ENCODE data around the gene CLCF1. TPM values are rescaled to one million over a fixed set of nuclear protein-coding genes. Genes with fewer than 3 reads are reported as not detected.

The CLCF1 gene
- total RNA-seq, 3 donors from 2014 or later (not counting 1 experiment from before 2014, with no cell fraction given) = 9.8 to 13.4 (median 10.3) TPM

DNA sequence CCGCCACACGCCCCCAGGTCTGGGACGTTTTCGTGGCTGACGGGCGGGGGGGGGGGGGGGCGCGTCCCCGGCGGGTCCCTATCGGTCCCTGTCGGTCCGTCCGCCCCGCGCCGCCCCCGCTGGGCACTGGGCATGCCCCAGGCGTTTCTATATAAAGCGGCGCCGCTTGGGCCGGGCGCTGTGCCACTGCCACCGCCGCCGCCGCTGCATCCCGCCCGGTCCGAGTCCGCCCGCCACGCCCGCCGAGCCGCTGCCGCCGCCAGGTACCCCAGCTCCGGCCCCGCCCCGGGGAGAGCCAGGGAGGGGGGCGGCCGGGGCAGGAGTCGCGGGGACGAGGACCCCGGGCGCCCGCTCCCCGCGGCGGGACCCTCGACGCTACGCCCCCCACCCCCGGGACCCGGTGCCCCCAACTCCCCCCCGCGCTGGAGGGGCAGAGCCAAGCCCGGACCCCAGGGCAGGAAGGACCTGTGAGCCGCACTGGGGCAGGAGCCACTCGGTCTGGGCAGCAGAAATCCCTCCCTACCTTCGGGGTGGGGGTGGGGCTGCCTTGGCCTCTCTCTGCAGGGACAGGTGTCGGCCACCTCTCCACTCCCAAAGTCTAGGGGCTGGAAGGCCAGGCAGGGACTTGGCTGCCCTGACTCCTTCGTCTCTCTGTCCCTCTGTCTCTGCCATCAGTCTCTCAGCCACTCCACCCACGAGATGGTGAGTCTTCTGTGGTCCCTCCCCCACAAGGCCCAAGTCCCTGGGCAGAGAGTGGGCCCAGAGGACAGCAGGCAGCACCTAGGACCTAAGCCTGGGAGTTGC is 42.3 kb upstream of the CLCF1 start, which contains the start of gene CARNS1:
Gene CARNS1 (plus strand): TSS at position 178 of the 804 bp plus-strand sequence. CDS start 522 bp downstream, at position 700.
- peak within 1 kb of the TSS; percentile 32 for H3K4me3 ChIP-seq (ENCODE audit: low read length)
- DNase-seq (peak in 1 of 2 donors; percentile 35), ATAC-seq (peak in 2 of 3 donors; percentile 19 to 29)
- H3K4me3 Mint-ChIP-seq = peak within 1 kb of the TSS; percentile 82
- H3K9me3 Mint-ChIP-seq = no peaks in the 10 kb centered on the region
- peak within 1 kb of the TSS; percentile 66 to 87 for H3K27ac Mint-ChIP-seq
- peaks cover 31 to 85% of the 10 kb centered on the region in 2 donors for H3K4me1 Mint-ChIP-seq
- no peaks in the 10 kb centered on the region for H3K36me3 Mint-ChIP-seq
- peak within 1 kb of the TSS; percentile 62 for H3K27ac ChIP-seq (ENCODE audit: low read length)
- no peaks in the 10 kb centered on the region for H3K36me3 ChIP-seq (ENCODE audit: control insufficient read depth, insufficient read depth, low read length)
- no peaks in the 10 kb centered on the region for H3K27me3 ChIP-seq (ENCODE audit: control insufficient read depth, insufficient read depth, low read length)
- intact Hi-C loops (cut with micrococcal nuclease) = loop anchor here (1.0 kb wide), 1 partner anchor 31 kb away; no protein-coding TSS in a partner anchor
- H3K9me3 ChIP-seq (ENCODE audit: control insufficient read depth, insufficient read depth, low read length) = no peaks in the 10 kb centered on the region
- TF ChIP-seq, protein P1, sequence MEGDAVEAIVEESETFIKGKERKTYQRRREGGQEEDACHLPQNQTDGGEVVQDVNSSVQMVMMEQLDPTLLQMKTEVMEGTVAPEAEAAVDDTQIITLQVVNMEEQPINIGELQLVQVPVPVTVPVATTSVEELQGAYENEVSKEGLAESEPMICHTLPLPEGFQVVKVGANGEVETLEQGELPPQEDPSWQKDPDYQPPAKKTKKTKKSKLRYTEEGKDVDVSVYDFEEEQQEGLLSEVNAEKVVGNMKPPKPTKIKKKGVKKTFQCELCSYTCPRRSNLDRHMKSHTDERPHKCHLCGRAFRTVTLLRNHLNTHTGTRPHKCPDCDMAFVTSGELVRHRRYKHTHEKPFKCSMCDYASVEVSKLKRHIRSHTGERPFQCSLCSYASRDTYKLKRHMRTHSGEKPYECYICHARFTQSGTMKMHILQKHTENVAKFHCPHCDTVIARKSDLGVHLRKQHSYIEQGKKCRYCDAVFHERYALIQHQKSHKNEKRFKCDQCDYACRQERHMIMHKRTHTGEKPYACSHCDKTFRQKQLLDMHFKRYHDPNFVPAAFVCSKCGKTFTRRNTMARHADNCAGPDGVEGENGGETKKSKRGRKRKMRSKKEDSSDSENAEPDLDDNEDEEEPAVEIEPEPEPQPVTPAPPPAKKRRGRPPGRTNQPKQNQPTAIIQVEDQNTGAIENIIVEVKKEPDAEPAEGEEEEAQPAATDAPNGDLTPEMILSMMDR (IDR thresholded peaks at IDR 0.05) = no peak
- H3K27me3 Mint-ChIP-seq (ENCODE audit: low read depth in 2 of 2) = no peaks in the 10 kb centered on the region
- 4% methylated on average over 65 of the region's 67 CpGs for WGBS (ENCODE audit: insufficient coverage)
- peaks cover 94% of the 10 kb centered on the region for H3K4me1 ChIP-seq (ENCODE audit: control insufficient read depth, insufficient read depth, low read length)

DNA sequence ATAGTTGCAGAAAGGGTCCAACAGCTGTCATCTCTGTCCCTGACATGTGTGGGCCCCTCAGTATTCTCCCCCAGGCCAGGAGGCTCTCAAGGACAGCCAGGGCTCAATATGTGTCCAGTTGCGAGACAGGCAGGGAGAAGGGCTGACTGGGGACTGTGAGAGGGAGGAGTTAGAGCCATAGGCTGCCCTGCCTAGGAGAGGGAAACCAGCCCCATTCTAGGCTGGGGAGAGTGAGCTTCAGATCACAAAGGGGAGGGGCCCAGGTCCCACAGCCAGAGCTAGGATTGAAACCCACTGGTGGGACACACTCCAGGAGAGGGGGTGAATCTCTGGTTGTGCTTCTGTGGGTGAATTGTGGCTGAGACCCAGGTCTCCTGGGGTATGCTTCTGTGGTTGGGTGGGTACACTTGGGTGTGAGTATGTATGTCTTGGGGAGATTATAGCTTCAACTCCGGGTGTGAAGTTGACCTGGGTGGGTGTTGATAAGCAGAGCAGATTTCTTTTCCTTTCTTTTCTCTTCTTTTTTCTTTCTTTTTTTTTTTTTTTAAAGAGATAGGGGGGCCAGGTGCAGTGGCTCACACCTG is 40.0 kb upstream of the CLCF1 start:
- TF ChIP-seq, protein P1 (IDR thresholded peaks at IDR 0.05) = no peak
- no peaks in the 10 kb centered on the region for H3K9me3 Mint-ChIP-seq
- Histone ChIP-seq H3K4me1 (ENCODE audit: control insufficient read depth, insufficient read depth, low read length) (peaks cover 96% of the 10 kb centered on the region), H3K4me3 (ENCODE audit: low read length) (no peak overlapping the region), H3K27ac (ENCODE audit: low read length) (no peak overlapping the region), H3K27me3 (ENCODE audit: control insufficient read depth, insufficient read depth, low read length) (no peaks in the 10 kb centered on the region), H3K9me3 (ENCODE audit: control insufficient read depth, insufficient read depth, low read length) (no peaks in the 10 kb centered on the region), H3K36me3 (ENCODE audit: control insufficient read depth, insufficient read depth, low read length) (peaks cover 6% of the 10 kb centered on the region)
- H3K27me3 Mint-ChIP-seq (ENCODE audit: low read depth in 2 of 2) = no peaks in the 10 kb centered on the region
- peak overlapping the region; percentile 72 to 84 for H3K27ac Mint-ChIP-seq
- 57% methylated on average over 1 of the region's 2 CpGs for WGBS (ENCODE audit: insufficient coverage)
- peaks cover 38 to 85% of the 10 kb centered on the region in 2 donors for H3K4me1 Mint-ChIP-seq
- peak overlapping the region; percentile 83 for H3K4me3 Mint-ChIP-seq
- DNase-seq = peak in 1 of 2 donors; percentile 33
- intact Hi-C loops (cut with micrococcal nuclease) = no loop called here
- no peaks in the 10 kb centered on the region for H3K36me3 Mint-ChIP-seq
- ATAC-seq = peak in 1 of 3 donors; percentile 5

DNA sequence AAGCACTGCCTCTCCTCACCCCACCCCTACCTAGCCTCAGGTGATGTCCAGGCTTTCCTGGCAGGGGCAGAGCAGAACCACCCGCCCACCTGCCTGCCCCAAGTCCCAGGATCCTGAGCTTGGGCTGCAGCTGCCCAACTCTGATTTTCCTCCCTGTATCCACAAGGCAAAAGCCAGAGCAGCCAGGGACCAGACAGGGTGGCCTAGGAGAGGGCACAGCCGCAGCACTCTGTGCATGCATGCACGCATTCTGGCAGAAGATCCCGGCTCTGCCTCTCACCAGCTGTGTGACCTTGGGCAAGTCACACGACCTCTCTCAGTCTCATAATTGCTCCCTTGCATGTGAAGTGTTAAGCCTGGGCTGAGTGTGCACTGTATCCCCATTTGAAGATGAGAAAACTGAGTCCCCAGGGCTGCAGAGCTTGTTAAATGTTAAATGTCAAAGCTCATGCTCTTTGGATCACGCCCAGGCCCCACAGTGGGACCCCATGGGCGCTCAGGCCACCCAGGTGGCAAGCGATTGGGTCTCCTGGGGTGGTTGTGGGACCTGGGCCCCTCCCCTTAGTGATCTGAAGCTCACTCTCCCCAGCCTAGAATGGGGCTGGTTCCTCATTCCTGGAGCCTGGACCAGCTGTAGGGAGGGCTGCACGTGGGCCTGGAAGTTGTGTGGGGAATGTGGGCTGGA is 39.2 kb upstream of the CLCF1 start:
- no peak overlapping the region for H3K27ac ChIP-seq (ENCODE audit: low read length)
- DNase-seq (no peak), ATAC-seq (no peak)
- H3K27me3 ChIP-seq (ENCODE audit: control insufficient read depth, insufficient read depth, low read length) = no peaks in the 10 kb centered on the region
- H3K36me3 ChIP-seq (ENCODE audit: control insufficient read depth, insufficient read depth, low read length) = peaks cover 7% of the 10 kb centered on the region
- peaks cover 96% of the 10 kb centered on the region for H3K4me1 ChIP-seq (ENCODE audit: control insufficient read depth, insufficient read depth, low read length)
- H3K4me3 Mint-ChIP-seq = no peak overlapping the region
- H3K4me3 ChIP-seq (ENCODE audit: low read length) = no peak overlapping the region
- no peaks in the 10 kb centered on the region for H3K36me3 Mint-ChIP-seq
- intact Hi-C loops (cut with micrococcal nuclease) = no loop called here
- TF ChIP-seq, protein P1 (IDR thresholded peaks at IDR 0.05) = no peak
- H3K4me1 Mint-ChIP-seq = peaks cover 45 to 85% of the 10 kb centered on the region in 2 donors
- 67% methylated on average over 9 of the region's 9 CpGs for WGBS (ENCODE audit: insufficient coverage)
- H3K27ac Mint-ChIP-seq = peak overlapping the region; percentile 72 to 84
- no peaks in the 10 kb centered on the region for H3K27me3 Mint-ChIP-seq (ENCODE audit: low read depth in 2 of 2)
- no peaks in the 10 kb centered on the region for H3K9me3 ChIP-seq (ENCODE audit: control insufficient read depth, insufficient read depth, low read length)
- H3K9me3 Mint-ChIP-seq = no peaks in the 10 kb centered on the region

All from natural killer cell (primary cell).